K562 (cell line): ENCODE data around the gene BHLHE40. TPM values are rescaled to one million over a fixed set of nuclear protein-coding genes. Genes with fewer than 3 reads are reported as not detected.

Experiments
- ARID1B ChIP-seq: fragments of 450-650 bp; IDR thresholded peaks from 2 replicates; pipeline ENCODE4 v1.6.1; 2016; ENCODE audit warnings: antibody characterized with exemption, mild to moderate bottlenecking, inconsistent platforms
- ATF1 ChIP-seq, 2 experiments: fragments of 450-650 bp in 1 of 2; IDR thresholded peaks; 2 replicates each; pipeline ENCODE4 v1.6.1; 2016; ENCODE audit warnings: missing compliant biosample characterization in 1 of 2, missing genetic modification characterization in 1 of 2
- BRD9 ChIP-seq: fragments of 450-650 bp; IDR thresholded peaks from 2 replicates; pipeline ENCODE4 v1.6.1; 2018; ENCODE audit warnings: low read depth; ENCODE audit not compliant: partially characterized antibody
- CCAR2 ChIP-seq: fragments of 200-400 bp; formaldehyde crosslinking; IDR thresholded peaks from 2 replicates; pipeline ENCODE4 v1.6.1; 2017; ENCODE audit warnings: mild to moderate bottlenecking, low read depth, low read length
- MEIS2 ChIP-seq: fragments of 450-650 bp; IDR thresholded peaks from 2 replicates; pipeline ENCODE4 v1.6.1; 2014; ENCODE audit warnings: mild to moderate bottlenecking; ENCODE audit not compliant: partially characterized antibody
- MIER1 ChIP-seq: fragments of 450-650 bp; IDR thresholded peaks from 2 replicates; pipeline ENCODE4 v1.6.1; 2016; ENCODE audit warnings: antibody characterized with exemption, mild to moderate bottlenecking, low read depth
- PRMT5 ChIP-seq: sonication (generic); formaldehyde crosslinking; IDR thresholded peaks from 2 replicates; pipeline ENCODE4 v1.5.0; 2020; ENCODE audit warnings: missing genetic modification reagents
- SMARCA4 ChIP-seq: fragments of 450-650 bp; IDR thresholded peaks from 2 replicates; pipeline ENCODE4 v1.6.1; 2016
- XRCC3 ChIP-seq: fragments of 450-650 bp; IDR thresholded peaks from 2 replicates; pipeline ENCODE4 v1.6.1; 2017; ENCODE audit warnings: mild to moderate bottlenecking, moderate library complexity
- ZFP36 ChIP-seq: fragments of 150-350 bp; IDR thresholded peaks from 2 replicates; pipeline ENCODE4 v1.6.1; 2018; ENCODE audit warnings: low read length, low read depth; ENCODE audit not compliant: partially characterized antibody
- ZNF263 ChIP-seq: sonication (generic); formaldehyde crosslinking; IDR thresholded peaks from 2 replicates; pipeline ENCODE4 v1.8.0; 2022; ENCODE audit warnings: mild to moderate bottlenecking, missing genetic modification reagents, borderline replicate concordance
- polyA plus RNA-seq, 8 experiments: library from polyadenylated mRNA; depleted of rRNA in 4 of 8; stranded (reverse) in 5 of 8; unstranded in 3 of 8; fragments of >200 nt; fragmentation: Nextera tagmentation in 2 of 8; fragmentation: Illumina TruSeq in 1 of 8; extraction: Ambion mirVana in 2 of 8; extraction: Trizol in 1 of 8; gene quantifications; 2 replicates each; pipeline versions ENCODE4 v1.2.1 to v1.2.3, GENCODE V29; 2011 to 2014; ENCODE audit warnings: inconsistent platforms in 1 of 8, missing spikeins in 1 of 8
- total RNA-seq, 7 experiments: library from RNA; depleted of rRNA in 6 of 7; stranded (reverse); fragments of >200 nt in 6 of 7; fragmentation: Illumina TruSeq in 2 of 7; extraction: Trizol in 2 of 7; gene quantifications; 2 replicates each; pipeline versions ENCODE4 v1.2.1 to v1.2.3, GENCODE V29; 2011 to 2021; ENCODE audit warnings: low replicate concordance in 1 of 7
- TF ChIP-seq, protein P1 (sequence below): fragments of 250-450 bp; sonication (Bioruptor Pico); IDR thresholded peaks from 2 replicates; pipeline ENCODE4 v1.8.0; 2022; ENCODE audit warnings: moderate library complexity, mild to moderate bottlenecking, inconsistent platforms
- TF ChIP-seq, protein P2 (sequence below): fragments of 250-450 bp; sonication (Bioruptor Pico); IDR thresholded peaks from 2 replicates; pipeline ENCODE4 v1.4.0; 2020; ENCODE audit warnings: mild to moderate bottlenecking, moderate library complexity, borderline replicate concordance
- TF ChIP-seq, protein P3 (sequence below): fragments of 250-450 bp; sonication (Bioruptor Pico); IDR thresholded peaks from 2 replicates; pipeline ENCODE4 v1.5.0; 2021; ENCODE audit warnings: mild to moderate bottlenecking, borderline replicate concordance
- TF ChIP-seq, protein P4 (sequence below): fragments of 450-650 bp; formaldehyde crosslinking; IDR thresholded peaks from 2 replicates; pipeline ENCODE4 v1.4.0; 2020; ENCODE audit warnings: mild to moderate bottlenecking, moderate library complexity
- TF ChIP-seq, protein P5 (sequence below): fragments of 250-450 bp; sonication (Bioruptor Pico); IDR thresholded peaks from 2 replicates; pipeline ENCODE4 v1.4.0; 2020; ENCODE audit warnings: mild to moderate bottlenecking, moderate library complexity

BHLHE40 gene
- total and polyA plus RNA-seq, 9 of the 15 experiments (the other 6 are each of a cell fraction or from before 2014, with no cell fraction given), result 12.0 to 83.9 (median 31.4) TPM

DNA sequence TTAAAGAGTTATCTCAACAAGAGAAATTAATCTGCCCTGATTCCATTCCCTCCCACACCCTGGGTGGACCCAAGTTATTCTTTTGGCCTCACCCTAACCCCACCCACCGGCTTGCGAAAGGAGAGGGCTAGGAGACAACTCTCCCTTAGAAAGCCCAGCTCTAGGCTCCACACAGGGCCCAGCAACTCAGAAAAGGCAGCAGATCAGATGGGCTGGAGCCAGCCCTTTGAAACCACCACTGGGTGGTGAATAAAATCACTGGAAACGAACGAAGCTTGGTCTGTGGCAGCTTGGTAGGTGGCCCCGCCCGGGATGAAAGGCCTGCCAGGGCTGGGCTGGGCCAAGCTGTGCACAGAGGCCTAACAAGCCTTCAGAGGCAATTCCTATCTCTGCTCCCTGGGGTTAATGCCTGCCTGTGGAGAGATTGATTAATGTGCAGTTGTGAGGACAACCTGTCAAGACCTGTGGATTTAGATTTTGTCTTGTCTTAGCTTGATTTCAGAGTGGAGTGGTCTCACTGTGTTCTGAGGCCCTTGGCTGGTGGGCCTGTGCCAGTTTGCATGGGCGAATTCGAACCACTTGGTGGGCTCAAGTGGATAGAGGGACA, 38.8 kb downstream of the BHLHE40 start (continued):
- TF ChIP-seq ZFP36, result peak; percentile 7
- no peak for TF ChIP-seq XRCC3
- TF ChIP-seq MEIS2, result peak; percentile 96
- TF ChIP-seq, protein P1, sequence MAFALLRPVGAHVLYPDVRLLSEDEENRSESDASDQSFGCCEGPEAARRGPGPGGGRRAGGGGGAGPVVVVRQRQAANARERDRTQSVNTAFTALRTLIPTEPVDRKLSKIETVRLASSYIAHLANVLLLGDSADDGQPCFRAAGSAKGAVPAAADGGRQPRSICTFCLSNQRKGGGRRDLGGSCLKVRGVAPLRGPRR (CRISPR knock-in tag), result 0 out of 2 replicates have a peak, but pooled peaks have one; percentile 31
- no peak for TF ChIP-seq MIER1
- no peak for TF ChIP-seq CCAR2
- TF ChIP-seq, protein P2, sequence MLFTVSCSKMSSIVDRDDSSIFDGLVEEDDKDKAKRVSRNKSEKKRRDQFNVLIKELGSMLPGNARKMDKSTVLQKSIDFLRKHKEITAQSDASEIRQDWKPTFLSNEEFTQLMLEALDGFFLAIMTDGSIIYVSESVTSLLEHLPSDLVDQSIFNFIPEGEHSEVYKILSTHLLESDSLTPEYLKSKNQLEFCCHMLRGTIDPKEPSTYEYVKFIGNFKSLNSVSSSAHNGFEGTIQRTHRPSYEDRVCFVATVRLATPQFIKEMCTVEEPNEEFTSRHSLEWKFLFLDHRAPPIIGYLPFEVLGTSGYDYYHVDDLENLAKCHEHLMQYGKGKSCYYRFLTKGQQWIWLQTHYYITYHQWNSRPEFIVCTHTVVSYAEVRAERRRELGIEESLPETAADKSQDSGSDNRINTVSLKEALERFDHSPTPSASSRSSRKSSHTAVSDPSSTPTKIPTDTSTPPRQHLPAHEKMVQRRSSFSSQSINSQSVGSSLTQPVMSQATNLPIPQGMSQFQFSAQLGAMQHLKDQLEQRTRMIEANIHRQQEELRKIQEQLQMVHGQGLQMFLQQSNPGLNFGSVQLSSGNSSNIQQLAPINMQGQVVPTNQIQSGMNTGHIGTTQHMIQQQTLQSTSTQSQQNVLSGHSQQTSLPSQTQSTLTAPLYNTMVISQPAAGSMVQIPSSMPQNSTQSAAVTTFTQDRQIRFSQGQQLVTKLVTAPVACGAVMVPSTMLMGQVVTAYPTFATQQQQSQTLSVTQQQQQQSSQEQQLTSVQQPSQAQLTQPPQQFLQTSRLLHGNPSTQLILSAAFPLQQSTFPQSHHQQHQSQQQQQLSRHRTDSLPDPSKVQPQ (CRISPR knock-in tag), result no peak
- TF ChIP-seq ZNF263 (CRISPR knock-in tag), result no peak
- TF ChIP-seq ATF1 (CRISPR knock-in tag; IDR thresholded peaks at IDR 0.05), result no peak
- TF ChIP-seq ATF1 (tag; IDR thresholded peaks at IDR 0.05), result no peak
- TF ChIP-seq, protein P3, sequence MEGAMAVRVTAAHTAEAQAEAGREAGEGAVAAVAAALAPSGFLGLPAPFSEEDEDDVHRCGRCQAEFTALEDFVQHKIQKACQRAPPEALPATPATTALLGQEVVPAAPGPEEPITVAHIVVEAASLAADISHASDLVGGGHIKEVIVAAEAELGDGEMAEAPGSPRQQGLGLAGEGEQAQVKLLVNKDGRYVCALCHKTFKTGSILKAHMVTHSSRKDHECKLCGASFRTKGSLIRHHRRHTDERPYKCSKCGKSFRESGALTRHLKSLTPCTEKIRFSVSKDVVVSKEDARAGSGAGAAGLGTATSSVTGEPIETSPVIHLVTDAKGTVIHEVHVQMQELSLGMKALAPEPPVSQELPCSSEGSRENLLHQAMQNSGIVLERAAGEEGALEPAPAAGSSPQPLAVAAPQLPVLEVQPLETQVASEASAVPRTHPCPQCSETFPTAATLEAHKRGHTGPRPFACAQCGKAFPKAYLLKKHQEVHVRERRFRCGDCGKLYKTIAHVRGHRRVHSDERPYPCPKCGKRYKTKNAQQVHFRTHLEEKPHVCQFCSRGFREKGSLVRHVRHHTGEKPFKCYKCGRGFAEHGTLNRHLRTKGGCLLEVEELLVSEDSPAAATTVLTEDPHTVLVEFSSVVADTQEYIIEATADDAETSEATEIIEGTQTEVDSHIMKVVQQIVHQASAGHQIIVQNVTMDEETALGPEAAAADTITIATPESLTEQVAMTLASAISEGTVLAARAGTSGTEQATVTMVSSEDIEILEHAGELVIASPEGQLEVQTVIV (CRISPR knock-in tag), result no peak
- TF ChIP-seq, protein P4, sequence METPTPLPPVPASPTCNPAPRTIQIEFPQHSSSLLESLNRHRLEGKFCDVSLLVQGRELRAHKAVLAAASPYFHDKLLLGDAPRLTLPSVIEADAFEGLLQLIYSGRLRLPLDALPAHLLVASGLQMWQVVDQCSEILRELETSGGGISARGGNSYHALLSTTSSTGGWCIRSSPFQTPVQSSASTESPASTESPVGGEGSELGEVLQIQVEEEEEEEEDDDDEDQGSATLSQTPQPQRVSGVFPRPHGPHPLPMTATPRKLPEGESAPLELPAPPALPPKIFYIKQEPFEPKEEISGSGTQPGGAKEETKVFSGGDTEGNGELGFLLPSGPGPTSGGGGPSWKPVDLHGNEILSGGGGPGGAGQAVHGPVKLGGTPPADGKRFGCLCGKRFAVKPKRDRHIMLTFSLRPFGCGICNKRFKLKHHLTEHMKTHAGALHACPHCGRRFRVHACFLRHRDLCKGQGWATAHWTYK, result 0 out of 2 replicates have a peak, but pooled peaks have one; percentile 59
- peak; percentile 49; the same call in 1 of the 2 replicates for TF ChIP-seq ARID1B
- peak; percentile 38 for TF ChIP-seq BRD9
- TF ChIP-seq, protein P5, sequence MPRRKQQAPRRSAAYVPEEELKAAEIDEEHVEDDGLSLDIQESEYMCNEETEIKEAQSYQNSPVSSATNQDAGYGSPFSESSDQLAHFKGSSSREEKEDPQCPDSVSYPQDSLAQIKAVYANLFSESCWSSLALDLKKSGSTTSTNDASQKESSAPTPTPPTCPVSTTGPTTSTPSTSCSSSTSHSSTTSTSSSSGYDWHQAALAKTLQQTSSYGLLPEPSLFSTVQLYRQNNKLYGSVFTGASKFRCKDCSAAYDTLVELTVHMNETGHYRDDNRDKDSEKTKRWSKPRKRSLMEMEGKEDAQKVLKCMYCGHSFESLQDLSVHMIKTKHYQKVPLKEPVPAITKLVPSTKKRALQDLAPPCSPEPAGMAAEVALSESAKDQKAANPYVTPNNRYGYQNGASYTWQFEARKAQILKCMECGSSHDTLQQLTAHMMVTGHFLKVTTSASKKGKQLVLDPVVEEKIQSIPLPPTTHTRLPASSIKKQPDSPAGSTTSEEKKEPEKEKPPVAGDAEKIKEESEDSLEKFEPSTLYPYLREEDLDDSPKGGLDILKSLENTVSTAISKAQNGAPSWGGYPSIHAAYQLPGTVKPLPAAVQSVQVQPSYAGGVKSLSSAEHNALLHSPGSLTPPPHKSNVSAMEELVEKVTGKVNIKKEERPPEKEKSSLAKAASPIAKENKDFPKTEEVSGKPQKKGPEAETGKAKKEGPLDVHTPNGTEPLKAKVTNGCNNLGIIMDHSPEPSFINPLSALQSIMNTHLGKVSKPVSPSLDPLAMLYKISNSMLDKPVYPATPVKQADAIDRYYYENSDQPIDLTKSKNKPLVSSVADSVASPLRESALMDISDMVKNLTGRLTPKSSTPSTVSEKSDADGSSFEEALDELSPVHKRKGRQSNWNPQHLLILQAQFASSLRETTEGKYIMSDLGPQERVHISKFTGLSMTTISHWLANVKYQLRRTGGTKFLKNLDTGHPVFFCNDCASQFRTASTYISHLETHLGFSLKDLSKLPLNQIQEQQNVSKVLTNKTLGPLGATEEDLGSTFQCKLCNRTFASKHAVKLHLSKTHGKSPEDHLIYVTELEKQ (CRISPR knock-in tag), result peak; percentile 87
- peak; percentile 10; the same call in 1 of the 2 replicates for TF ChIP-seq SMARCA4
- no peak for TF ChIP-seq PRMT5 (CRISPR knock-in tag)
